GM23338 (cell line): ENCODE results near the gene OXNAD1.

Experiments used
- ETS1 ChIP-seq: IDR thresholded peaks from 2 replicates; pipeline ENCODE4 v1.6.1; 2016; ENCODE audit warnings: antibody characterized with exemption
- EZH2 ChIP-seq: fragments of 200-600 bp; sonication (generic); IDR thresholded peaks from one replicate; pipeline ENCODE4 v1.8.0; 2017; ENCODE audit warnings: antibody characterized with exemption, mild to moderate bottlenecking, low read depth; ENCODE audit not compliant: unreplicated experiment
- EZH2phosphoT487 ChIP-seq: fragments of 200-600 bp; sonication (generic); IDR thresholded peaks from one replicate; pipeline ENCODE4 v1.8.1; 2018; ENCODE audit warnings: antibody characterized with exemption; ENCODE audit not compliant: unreplicated experiment
- POLR2AphosphoS5 ChIP-seq: IDR thresholded peaks from 2 replicates; pipeline ENCODE4 v1.6.1; 2016; ENCODE audit warnings: antibody characterized with exemption, low read depth
- REST ChIP-seq: IDR thresholded peaks from one replicate; pipeline ENCODE4 v1.6.1; 2018; ENCODE audit warnings: antibody characterized with exemption; ENCODE audit not compliant: unreplicated experiment
- TF ChIP-seq, protein P1 (sequence below), 2 experiments: fragments of 200-600 bp in 1 of 2; sonication (generic) in 1 of 2; conservative IDR thresholded peaks; 2 replicates each; pipeline versions ENCODE4 v1.5.1 to v1.6.1; 2016 to 2017; ENCODE audit warnings: antibody characterized with exemption in 2 of 2, low read depth in 2 of 2, mild to moderate bottlenecking in 2 of 2, moderate library complexity in 1 of 2

DNA sequence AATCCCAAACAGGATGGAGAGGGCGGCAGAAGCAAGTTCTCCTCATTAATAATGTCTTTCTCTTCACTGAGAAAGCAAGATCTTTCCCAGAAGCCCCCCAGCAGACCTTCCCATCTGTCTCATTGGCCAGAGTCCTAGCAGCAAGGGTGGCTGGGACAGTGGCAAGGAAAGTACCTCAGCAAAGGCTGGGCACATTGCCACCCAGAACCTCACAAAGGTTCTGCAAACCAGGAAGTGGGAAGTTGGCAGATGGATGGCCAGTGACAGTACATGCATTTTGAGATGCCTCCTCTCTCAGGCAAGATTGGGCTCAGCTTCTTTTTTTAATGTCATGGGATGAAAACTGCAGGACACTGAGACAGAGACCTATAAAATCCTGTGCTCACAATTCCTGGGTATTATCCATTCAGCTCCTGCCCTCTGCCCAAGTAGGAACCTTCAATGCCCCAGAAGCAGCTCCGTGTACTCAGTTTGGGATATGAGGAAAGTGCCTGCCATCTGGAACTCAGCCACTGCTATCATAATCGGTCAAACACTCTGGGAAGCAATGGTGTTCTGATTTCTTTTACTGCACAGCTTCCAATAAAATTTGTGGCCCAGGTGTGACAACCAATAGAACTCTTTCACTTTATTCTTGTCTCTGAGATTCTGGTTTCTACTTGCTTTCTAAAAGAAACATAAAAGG lies 25.8 kb upstream of the OXNAD1 start:
- TF ChIP-seq, protein P1, sequence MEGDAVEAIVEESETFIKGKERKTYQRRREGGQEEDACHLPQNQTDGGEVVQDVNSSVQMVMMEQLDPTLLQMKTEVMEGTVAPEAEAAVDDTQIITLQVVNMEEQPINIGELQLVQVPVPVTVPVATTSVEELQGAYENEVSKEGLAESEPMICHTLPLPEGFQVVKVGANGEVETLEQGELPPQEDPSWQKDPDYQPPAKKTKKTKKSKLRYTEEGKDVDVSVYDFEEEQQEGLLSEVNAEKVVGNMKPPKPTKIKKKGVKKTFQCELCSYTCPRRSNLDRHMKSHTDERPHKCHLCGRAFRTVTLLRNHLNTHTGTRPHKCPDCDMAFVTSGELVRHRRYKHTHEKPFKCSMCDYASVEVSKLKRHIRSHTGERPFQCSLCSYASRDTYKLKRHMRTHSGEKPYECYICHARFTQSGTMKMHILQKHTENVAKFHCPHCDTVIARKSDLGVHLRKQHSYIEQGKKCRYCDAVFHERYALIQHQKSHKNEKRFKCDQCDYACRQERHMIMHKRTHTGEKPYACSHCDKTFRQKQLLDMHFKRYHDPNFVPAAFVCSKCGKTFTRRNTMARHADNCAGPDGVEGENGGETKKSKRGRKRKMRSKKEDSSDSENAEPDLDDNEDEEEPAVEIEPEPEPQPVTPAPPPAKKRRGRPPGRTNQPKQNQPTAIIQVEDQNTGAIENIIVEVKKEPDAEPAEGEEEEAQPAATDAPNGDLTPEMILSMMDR (conservative IDR thresholded peaks at IDR 0.05; ENCODE audit: low read depth in 2 of 2), result no peak
- TF ChIP-seq EZH2, result no peak
- no peak for TF ChIP-seq POLR2AphosphoS5
- TF ChIP-seq EZH2phosphoT487, result no peak
- no peak for TF ChIP-seq ETS1
- no peak for TF ChIP-seq REST
